Mesothelial cell of epicardium (in vitro differentiated cells): ENCODE data around the gene RPL7L1. TPM values are rescaled to one million over a fixed set of nuclear protein-coding genes. Genes with fewer than 3 reads are reported as not detected.
A peak's percentile ranks its signal among the peaks of the same experiment; 100 is the strongest.
"Not testable (repeated sequence)": the region's sequence is repeated elsewhere in the genome, so short reads cannot be mapped to it uniquely, and the experiment has no call there.

ENCODE experiments used
- DNase-seq, 2 experiments: peaks; one replicate each; pipeline ENCODE4 v3.0.0; 2021; ENCODE audit warnings: low spot score in 2 of 2; ENCODE audit not compliant: unreplicated experiment in 2 of 2
- H3K27ac Mint-ChIP-seq: 2 replicates; pipeline ENCODE4 v1.8.0; 2021; ENCODE audit warnings: mixed read lengths
- H3K27me3 Mint-ChIP-seq: 2 replicates; pipeline ENCODE4 v1.8.0; 2021; ENCODE audit warnings: low read depth, mixed read lengths
- H3K36me3 Mint-ChIP-seq: 2 replicates; pipeline ENCODE4 v1.8.0; 2021; ENCODE audit warnings: mixed read lengths
- H3K4me1 Mint-ChIP-seq: 2 replicates; pipeline ENCODE4 v1.8.0; 2021; ENCODE audit warnings: mixed read lengths
- H3K4me3 Mint-ChIP-seq: 2 replicates; pipeline ENCODE4 v1.8.0; 2021; ENCODE audit warnings: mild to moderate bottlenecking, moderate library complexity, mixed read lengths
- H3K9me3 Mint-ChIP-seq: 2 replicates; pipeline ENCODE4 v1.8.0; 2021; ENCODE audit warnings: mixed read lengths
- total RNA-seq: library from RNA; stranded (reverse); gene quantifications from 3 replicates; pipeline ENCODE4 v1.2.1, GENCODE V29; 2021
- TF ChIP-seq, protein P1 (sequence below): fragments of 200-600 bp; sonication (generic); IDR thresholded peaks from one replicate; pipeline ENCODE4 v1.5.0; 2021; ENCODE audit warnings: antibody characterized with exemption; ENCODE audit not compliant: unreplicated experiment

Gene RPL7L1
- total RNA-seq, 1 donor from 2014 or later, result 89.2 TPM

GRCh38 chr6:42870145-42870936, 9.1 kb upstream of the RPL7L1 start:
- no peaks in the 10 kb centered on the region for H3K4me1 Mint-ChIP-seq
- no peaks in the 10 kb centered on the region for H3K9me3 Mint-ChIP-seq
- TF ChIP-seq, protein P1, sequence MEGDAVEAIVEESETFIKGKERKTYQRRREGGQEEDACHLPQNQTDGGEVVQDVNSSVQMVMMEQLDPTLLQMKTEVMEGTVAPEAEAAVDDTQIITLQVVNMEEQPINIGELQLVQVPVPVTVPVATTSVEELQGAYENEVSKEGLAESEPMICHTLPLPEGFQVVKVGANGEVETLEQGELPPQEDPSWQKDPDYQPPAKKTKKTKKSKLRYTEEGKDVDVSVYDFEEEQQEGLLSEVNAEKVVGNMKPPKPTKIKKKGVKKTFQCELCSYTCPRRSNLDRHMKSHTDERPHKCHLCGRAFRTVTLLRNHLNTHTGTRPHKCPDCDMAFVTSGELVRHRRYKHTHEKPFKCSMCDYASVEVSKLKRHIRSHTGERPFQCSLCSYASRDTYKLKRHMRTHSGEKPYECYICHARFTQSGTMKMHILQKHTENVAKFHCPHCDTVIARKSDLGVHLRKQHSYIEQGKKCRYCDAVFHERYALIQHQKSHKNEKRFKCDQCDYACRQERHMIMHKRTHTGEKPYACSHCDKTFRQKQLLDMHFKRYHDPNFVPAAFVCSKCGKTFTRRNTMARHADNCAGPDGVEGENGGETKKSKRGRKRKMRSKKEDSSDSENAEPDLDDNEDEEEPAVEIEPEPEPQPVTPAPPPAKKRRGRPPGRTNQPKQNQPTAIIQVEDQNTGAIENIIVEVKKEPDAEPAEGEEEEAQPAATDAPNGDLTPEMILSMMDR, result no peak
- no peaks in the 10 kb centered on the region for H3K27me3 Mint-ChIP-seq
- H3K4me3 Mint-ChIP-seq, result no peak overlapping the region
- peaks cover 11% of the 10 kb centered on the region for H3K36me3 Mint-ChIP-seq
- DNase-seq, result no peak
- H3K27ac Mint-ChIP-seq, result no peak overlapping the region

DNA sequence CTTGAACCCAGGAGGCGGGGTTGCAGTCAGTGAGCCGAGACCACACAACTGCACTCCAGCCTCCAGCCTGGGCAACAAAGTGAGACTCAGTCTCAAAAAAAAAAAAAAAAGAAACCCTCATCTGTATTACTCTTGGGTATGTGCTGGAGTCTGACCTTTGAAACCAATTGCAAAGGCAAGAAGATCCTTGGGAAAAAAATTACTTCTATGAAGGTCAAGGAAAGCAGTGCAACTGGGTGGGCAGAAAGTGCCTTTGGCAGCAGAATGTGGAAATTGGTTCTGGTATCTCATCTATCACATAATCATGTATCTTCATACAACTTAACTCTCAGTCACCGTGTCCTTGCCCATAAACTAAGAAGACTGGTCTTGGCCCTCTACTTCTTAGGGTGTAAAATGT, 7.7 kb upstream of the RPL7L1 start:
- no peak overlapping the region for H3K4me3 Mint-ChIP-seq
- no peak overlapping the region for H3K27ac Mint-ChIP-seq
- peaks cover 8% of the 10 kb centered on the region for H3K36me3 Mint-ChIP-seq
- no peaks in the 10 kb centered on the region for H3K4me1 Mint-ChIP-seq
- no peaks in the 10 kb centered on the region for H3K27me3 Mint-ChIP-seq
- DNase-seq, result no peak
- TF ChIP-seq, protein P1, result no peak
- H3K9me3 Mint-ChIP-seq, result no peaks in the 10 kb centered on the region

DNA sequence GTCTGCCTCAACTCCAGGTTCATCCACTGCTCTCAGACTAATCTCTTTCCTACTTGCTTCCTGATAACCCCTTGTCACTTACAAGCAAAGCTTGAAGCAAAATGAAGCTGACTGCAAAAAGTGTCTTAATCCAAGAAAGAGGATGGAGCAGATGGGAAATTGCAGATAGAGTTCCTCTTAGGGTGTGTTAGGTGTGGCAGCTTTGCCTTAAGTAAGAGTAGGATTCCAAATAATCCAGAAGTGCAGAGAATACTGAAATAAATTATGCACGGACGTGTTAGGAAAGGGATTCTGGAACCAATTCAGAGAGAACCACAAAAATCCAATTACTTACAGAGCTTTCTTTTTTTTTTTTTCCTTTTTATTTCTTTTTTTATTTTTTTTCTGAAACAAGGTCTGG, 6.1 kb upstream of the RPL7L1 start:
- H3K27me3 Mint-ChIP-seq, result no peaks in the 10 kb centered on the region
- H3K9me3 Mint-ChIP-seq, result no peaks in the 10 kb centered on the region
- no peaks in the 10 kb centered on the region for H3K4me1 Mint-ChIP-seq
- H3K27ac Mint-ChIP-seq, result no peak overlapping the region
- peaks cover 3% of the 10 kb centered on the region for H3K36me3 Mint-ChIP-seq
- H3K4me3 Mint-ChIP-seq, result no peak overlapping the region
- DNase-seq, result no peak
- TF ChIP-seq, protein P1, result no peak

DNA sequence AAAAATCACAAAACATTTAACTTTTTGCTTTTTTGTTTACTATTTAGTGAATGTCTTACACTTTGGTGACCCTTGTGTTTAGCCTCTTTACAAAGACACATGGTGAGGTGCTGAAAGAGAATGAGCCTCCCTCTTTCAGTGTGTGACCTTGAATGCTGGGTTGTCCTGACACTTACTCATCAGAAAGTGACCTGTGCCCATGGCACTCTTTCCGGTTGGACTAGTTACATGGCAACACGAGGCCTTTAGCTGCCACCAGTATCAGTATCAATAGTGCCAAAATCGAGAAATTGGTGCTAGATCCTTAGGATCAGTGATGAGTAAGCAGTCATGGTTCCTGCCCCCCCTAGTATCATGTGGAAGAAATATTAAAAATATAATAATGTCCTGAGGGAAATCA, 1.7 kb upstream of the RPL7L1 start:
- Mint-ChIP-seq H3K27ac (no peak overlapping the region), H3K4me3 (peak overlapping the region; percentile 40), H3K27me3 (no peaks in the 10 kb centered on the region), H3K9me3 (no peaks in the 10 kb centered on the region), H3K36me3 (peaks cover 1% of the 10 kb centered on the region), H3K4me1 (peaks cover 7% of the 10 kb centered on the region)
- DNase-seq, result no peak
- TF ChIP-seq, protein P1, result no peak

GRCh38 chr6:42880240-42880817, 913 bp downstream of the RPL7L1 start:
- H3K27me3 Mint-ChIP-seq, result not testable (repeated sequence)

DNA sequence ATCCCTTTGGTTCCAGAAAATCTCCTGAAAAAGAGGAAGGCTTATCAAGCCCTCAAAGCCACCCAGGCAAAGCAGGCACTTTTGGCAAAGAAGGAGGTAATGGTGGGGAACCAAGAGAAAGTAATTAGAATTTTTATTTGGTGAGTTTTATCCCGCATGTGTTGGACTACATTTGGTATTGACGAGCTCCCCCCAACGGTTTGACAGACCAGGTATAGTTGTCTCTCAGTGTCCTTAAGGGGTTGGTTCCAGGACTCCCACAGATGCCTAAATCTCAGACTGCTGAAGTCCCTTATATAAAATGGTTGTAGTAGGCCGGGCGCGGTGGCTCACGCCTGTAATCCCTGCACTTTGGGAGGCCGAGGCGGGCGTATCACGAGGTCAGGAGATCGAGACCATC, 1.5 kb downstream of the RPL7L1 start:
- H3K27ac Mint-ChIP-seq, result peak overlapping the region; percentile 100
- DNase-seq, H3K4me1 Mint-ChIP-seq, H3K27me3 Mint-ChIP-seq, H3K9me3 Mint-ChIP-seq: not testable (repeated sequence)
- peaks cover 20% of the 10 kb centered on the region for H3K36me3 Mint-ChIP-seq
- H3K4me3 Mint-ChIP-seq, result peak overlapping the region; percentile 99

More at GRCh38 chr6:42880240-42880817, 913 bp downstream of the RPL7L1 start:
- not testable (repeated sequence) for H3K9me3 Mint-ChIP-seq, H3K4me1 Mint-ChIP-seq, DNase-seq
- H3K36me3 Mint-ChIP-seq, result peaks cover 17% of the 10 kb centered on the region
- H3K4me3 Mint-ChIP-seq, result peak overlapping the region; percentile 99
- peak overlapping the region; percentile 100 for H3K27ac Mint-ChIP-seq
